Kidney (tissue), 14 donors: ENCODE measurements around the gene DHPS. TPM values are rescaled to one million over a fixed set of nuclear protein-coding genes. Genes with fewer than 3 reads are reported as not detected.

ENCODE experiments used
- DNase-seq, 5 donors: peaks; one replicate each; pipeline ENCODE4 v3.0.0-alpha.2; 2013 to 2020
- FAIRE-seq: peaks from 2 replicates; lab custom pipeline; 2012; peaks lifted over from hg19 to GRCh38; lab: Jason Lieb, UNC
- H3K27ac ChIP-seq, 2 donors: one replicate each; pipeline ENCODE4 v1.7.0; 2013; ENCODE audit warnings: low read depth in 2 of 2, low read length in 2 of 2, inconsistent platforms in 1 of 2
- H3K27me3 ChIP-seq: one replicate; pipeline ENCODE4 v1.7.1; 2013; ENCODE audit warnings: low read length, inconsistent platforms; ENCODE audit not compliant: control insufficient read depth, insufficient read depth
- H3K36me3 ChIP-seq, 3 donors: one replicate each; pipeline versions ENCODE4 v1.7.0 to v1.7.1; 2013; ENCODE audit warnings: low read length in 3 of 3, control low read depth in 1 of 3, inconsistent platforms in 1 of 3; ENCODE audit not compliant: insufficient read depth in 3 of 3, control insufficient read depth in 2 of 3
- H3K4me1 ChIP-seq, 3 donors: one replicate each; pipeline versions ENCODE4 v1.7.0 to v1.7.1; 2013; ENCODE audit warnings: low read length in 3 of 3, inconsistent platforms in 1 of 3, low read depth in 1 of 3; ENCODE audit not compliant: control insufficient read depth in 2 of 3, insufficient read depth in 2 of 3
- H3K4me3 ChIP-seq, 3 donors: one replicate each; pipeline versions ENCODE4 v1.7.0 to v1.8.1; 2013; ENCODE audit warnings: low read length in 3 of 3, control low read depth in 1 of 3, inconsistent platforms in 1 of 3
- H3K9ac ChIP-seq, 3 donors: one replicate each; pipeline versions ENCODE4 v1.7.0 to v1.7.1; 2013; ENCODE audit warnings: low read length in 3 of 3, control low read depth in 1 of 3, inconsistent platforms in 1 of 3
- H3K9me3 ChIP-seq, 3 donors: one replicate each; pipeline versions ENCODE4 v1.7.0 to v1.7.1; 2013; ENCODE audit warnings: low read length in 3 of 3, control low read depth in 1 of 3, inconsistent platforms in 1 of 3; ENCODE audit not compliant: control insufficient read depth in 2 of 3, insufficient read depth in 1 of 3
- CTCF ChIP-seq: IDR thresholded peaks from 3 replicates; pipeline ENCODE4 v1.5.1; 2012; ENCODE audit warnings: mild to moderate bottlenecking, moderate library complexity, borderline replicate concordance; ENCODE audit not compliant: insufficient read depth; ENCODE audit errors: extremely low read depth
- intact Hi-C: fragments of 100-400 bp; cut with DNase I; formaldehyde crosslinking; loops from one replicate; pipeline ENCODE4 v1.11.1; 2022
- polyA plus RNA-seq: library from polyadenylated mRNA; stranded (reverse); fragments of 350-450 nt; fragmentation: Illumina TruSeq; extraction: RNeasy Lipid Tissue Mini Kit (QIAGEN cat#74804); gene quantifications from one replicate; pipeline ENCODE4 v1.2.3, GENCODE V29; 2014; ENCODE audit warnings: low read depth, low replicate concordance; ENCODE audit not compliant: insufficient read depth
- total RNA-seq: library from RNA; stranded (reverse); fragmentation: NEBNext Ultra II Directional; extraction: Animal tissue kit (Norgen Biotek cat#: 25700); gene quantifications from one replicate; pipeline ENCODE4 v1.2.1, GENCODE V29; 2021
- donor health status: control.
- donor health status: control.
- donor health status: control.
- donor health status: control.
- donor health status: control.
- donor health status: DM: yes; HTN: yes; CAD: no.
- donor health status: Normal renal cell carcinoma (clear cell type).

The DHPS gene
- total and polyA plus RNA-seq, 2 donors from 2014 or later, result 61.3 to 75.9 TPM

- DNase-seq (no peak), FAIRE-seq (no peak)
- Histone ChIP-seq H3K9ac (no peak overlapping the region), H3K27me3 (no peaks in the 10 kb centered on the region), H3K36me3 (peaks cover 3 to 5% (median 3%) of the 10 kb centered on the region in 3 donors), H3K27ac (no peak overlapping the region), H3K4me3 (no peak overlapping the region), H3K4me1 (peaks cover 0 to 19% (median 18%) of the 10 kb centered on the region in 3 donors), H3K9me3 (no peaks in the 10 kb centered on the region)
- no peak for TF ChIP-seq CTCF
- intact Hi-C loops, result no loop called here
Observed at GRCh38 chr19:12664406-12665280, 17.0 kb downstream of the DHPS start.

- no peaks in the 10 kb centered on the region for H3K27me3 ChIP-seq
- H3K4me1 ChIP-seq, result peaks cover 0 to 6% (median 5%) of the 10 kb centered on the region in 3 donors
- intact Hi-C loops, result no loop called here
- no peak overlapping the region for H3K9ac ChIP-seq
- FAIRE-seq, result no peak
- no peak overlapping the region for H3K27ac ChIP-seq
- H3K36me3 ChIP-seq, result peaks cover 3 to 6% (median 5%) of the 10 kb centered on the region in 3 donors
- no peaks in the 10 kb centered on the region for H3K9me3 ChIP-seq
- TF ChIP-seq CTCF, result no peak
- no peak overlapping the region for H3K4me3 ChIP-seq
- DNase-seq, result no peak
Observed at GRCh38 chr19:12660980-12661379, 20.7 kb downstream of the DHPS start.

- peaks cover 5 to 10% (median 6%) of the 10 kb centered on the region in 3 donors for H3K36me3 ChIP-seq
- no peak overlapping the region for H3K9ac ChIP-seq
- H3K9me3 ChIP-seq, result no peaks in the 10 kb centered on the region
- FAIRE-seq, result no peak
- no peaks in the 10 kb centered on the region for H3K4me1 ChIP-seq
- no peak overlapping the region for H3K4me3 ChIP-seq
- intact Hi-C loops, result no loop called here
- peak in 1 of 5 donors; percentile 47 for DNase-seq
- TF ChIP-seq CTCF, result no peak
- H3K27ac ChIP-seq, result no peak overlapping the region
- no peaks in the 10 kb centered on the region for H3K27me3 ChIP-seq
Observed at GRCh38 chr19:12657966-12658365, 23.7 kb downstream of the DHPS start.
